Hippocampal formation (tissue), 2 donors: Measurements from ENCODE around the gene SGSH.
"Not testable (repeated sequence)": the region's sequence is repeated elsewhere in the genome, so short reads cannot be mapped to it uniquely, and the experiment has no call there.

Source experiments
- DNase-seq, 2 donors: peaks; one replicate each; lab custom pipeline; 2025; lab: John Stamatoyannopoulos, UW

SGSH gene

DNA sequence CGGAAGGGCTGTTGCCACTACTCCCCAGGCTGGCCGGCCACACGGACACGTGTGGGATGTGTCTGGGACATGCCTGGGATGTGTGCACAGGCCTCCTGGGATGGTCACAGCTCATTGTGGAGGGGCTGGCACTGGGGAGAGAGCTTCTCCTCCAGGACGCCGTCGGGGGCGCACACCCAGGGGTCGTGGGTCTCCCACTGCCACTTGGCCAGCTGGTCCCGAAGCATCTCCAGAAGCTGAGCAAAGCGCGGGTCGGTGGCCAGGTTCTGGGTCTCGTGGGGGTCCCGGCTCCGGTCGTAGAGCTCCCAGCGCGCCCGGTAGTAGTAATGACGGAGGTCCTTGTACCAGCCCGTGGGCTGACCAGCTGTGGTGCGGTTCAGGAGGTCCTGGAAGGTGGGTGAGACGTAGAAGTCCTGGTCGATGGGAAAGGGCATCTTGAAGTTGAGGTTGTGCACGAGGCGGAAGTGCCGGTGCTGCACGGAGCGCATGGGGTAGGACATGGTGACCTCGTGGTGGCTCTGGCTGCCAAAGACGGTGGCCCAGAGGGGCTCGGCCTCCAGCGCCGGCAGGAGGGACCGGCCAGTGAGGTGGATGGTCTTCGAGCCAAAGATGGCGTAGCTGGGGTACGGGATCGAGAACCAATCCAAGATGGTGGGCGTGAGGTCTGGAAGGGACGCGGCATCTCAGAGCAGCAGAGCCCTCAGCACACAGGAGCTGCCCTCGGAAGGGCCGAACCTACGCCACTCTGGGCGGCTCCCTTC is 9.6 kb downstream of the SGSH start:
- DNase-seq = no peak

DNA sequence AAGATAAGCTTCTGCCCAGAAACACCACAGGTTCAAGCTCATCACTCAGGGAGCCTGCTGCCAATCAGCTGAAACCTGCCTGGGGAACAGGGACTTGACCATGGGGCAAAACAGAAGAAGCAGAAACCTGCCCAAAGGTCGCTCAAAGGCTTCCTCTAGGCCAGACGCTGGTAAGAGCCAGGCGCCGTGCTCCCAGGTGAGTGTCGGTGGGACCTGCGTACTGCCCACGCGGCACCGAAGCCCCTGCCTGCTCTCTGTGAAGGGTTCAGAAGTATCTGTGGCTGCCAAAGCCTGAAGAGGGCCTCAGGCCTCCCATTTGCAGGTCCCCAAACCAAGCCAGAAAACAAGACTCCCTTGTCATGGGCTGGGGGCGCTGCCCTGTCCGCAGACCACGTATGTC is 10.4 kb downstream of the SGSH start:
- no peak for DNase-seq

DNA sequence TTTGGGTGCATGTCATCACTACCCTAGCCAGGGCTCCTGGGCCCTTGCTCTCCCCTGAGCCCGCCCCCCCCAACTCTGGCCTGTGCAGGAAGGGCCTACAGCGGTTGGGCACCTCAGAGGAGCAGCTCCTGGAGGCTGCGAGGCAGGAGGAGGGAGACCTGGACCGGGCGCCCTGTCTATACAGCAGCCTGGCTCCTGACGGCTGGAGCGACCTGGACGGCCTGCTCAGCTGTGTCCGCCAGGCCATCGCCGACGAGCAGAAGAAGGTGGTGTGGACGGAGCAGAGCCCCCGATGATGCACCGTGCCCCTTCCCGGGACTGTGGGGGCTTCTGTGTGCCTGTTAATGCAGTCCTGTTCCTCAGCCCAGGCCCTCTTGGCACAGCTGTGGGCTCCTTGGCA is 12.1 kb downstream of the SGSH start:
- DNase-seq = no peak

DNA sequence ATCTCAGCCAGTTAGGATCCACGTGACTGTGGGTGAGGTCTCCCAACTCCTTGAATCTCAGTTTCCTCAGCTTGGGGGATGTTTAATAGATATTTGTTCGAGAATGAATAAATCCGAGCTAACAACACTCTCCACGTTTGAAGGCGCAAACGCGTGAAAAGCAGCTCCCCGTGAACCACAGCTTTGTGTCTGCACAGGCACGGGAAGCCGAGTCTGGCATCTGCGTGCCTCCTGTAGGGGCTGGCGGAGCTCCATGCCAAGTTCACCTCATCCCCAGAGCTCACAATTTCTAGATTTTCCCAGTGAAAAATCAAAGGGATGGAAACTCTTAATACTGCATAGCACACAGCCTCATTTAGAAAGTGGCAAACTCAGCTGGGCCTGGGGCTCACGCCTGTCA is 14.3 kb downstream of the SGSH start:
- no peak for DNase-seq

DNA sequence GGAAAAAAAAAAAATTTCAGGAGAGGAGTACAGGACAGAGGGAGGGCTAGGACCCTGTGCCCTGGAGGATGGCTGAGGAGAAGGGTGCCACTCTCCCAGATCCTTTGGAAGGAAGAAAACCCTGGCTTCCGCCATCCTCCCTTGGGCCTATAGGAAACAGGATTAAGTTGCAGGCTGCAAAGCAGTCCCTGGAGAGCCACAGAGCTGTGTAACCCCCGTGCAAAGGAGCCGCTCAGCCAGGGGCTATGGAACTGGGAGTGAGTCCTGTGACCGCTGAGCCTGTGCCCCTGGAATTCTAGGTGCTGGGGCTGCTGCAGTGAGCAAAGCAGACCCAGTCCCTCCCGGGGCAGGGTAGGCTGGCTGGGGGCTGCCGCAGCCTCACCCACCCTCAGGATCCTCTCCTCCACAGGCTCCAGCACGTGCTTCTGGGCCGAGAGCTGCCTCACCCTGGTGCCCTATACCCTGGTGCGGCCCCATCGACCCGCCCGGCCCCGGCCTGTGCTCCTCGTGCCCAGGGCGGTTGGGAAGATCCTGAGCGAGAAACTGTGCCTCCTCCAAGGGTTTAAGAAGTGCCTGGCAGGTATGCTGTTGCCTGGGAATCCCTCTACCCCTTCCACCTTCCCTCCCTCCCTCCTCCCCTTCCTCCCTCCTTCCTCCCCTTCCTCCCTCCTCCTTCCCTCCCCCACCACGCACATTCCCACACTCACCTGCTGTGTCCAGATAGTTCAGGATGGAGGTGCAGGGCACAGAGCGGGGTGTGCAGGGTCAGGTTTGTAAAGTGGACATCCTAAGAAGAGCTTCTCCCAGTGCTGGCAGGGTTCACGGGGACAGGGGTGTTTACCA is 15.3 kb downstream of the SGSH start:
- DNase-seq = no peak

DNA sequence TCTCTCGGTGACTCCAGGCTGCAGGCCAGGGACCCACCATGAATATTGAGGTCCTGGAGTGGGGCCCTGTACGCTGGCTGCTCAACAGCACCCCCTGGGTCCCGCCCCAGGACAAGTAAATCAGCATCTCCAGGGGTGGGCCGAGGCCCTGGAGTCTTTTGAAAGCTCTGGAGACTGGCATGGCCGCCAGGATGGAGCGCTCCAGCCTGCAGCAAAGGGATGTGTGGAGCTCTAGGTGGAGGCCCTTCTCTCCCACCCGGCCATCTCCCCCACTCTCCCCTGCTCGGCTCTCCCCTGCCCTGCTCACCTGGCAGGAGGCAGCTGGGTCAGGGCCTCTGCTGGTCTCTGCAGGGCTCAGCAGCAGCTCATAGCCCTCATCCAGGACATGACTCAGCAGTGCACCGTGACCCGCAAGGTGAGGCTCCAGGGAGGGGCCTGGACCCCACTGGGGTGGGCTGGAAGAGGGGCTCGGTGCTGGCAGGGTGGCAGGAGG is 16.6 kb downstream of the SGSH start:
- no peak for DNase-seq

DNA sequence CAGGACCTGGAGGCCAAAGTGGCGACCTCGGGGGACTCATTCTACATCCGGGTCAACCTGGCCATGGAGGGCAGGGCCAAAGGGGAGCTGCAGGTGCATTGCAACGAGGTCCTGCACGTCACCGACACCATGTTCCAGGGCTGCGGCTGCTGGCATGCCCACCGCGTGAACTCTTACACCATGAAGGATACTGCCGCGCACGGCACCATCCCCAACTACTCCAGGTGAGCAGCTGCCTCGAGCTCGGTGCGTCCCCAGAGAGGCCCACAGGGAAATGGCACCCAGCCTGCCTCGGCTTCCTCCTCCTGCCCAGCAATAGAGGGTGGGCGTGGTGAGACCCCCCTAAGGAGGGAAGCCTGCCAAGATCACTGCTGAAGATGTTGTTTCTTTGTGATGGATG is 17.9 kb downstream of the SGSH start:
- no peak for DNase-seq

DNA sequence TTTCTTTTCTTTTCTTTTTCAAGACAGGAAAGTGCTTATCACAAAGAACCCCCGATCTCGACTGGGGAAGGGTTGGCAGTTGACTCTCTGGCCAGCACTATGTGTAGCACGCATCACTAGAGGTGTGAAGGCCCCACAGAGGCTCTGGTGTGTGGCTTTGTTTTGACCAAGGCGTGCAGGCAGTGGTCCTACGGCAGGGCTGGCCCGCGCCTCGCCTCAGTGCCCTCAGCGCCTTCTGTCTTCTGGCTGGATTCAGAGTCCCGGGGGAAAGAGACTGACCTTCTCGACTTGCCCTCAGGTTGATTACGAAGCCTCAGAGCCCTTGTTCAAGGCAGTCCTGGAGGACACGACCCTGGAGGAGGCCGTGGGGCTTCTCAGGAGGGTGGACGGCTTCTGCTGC is 18.7 kb downstream of the SGSH start:
- no peak for DNase-seq

DNA sequence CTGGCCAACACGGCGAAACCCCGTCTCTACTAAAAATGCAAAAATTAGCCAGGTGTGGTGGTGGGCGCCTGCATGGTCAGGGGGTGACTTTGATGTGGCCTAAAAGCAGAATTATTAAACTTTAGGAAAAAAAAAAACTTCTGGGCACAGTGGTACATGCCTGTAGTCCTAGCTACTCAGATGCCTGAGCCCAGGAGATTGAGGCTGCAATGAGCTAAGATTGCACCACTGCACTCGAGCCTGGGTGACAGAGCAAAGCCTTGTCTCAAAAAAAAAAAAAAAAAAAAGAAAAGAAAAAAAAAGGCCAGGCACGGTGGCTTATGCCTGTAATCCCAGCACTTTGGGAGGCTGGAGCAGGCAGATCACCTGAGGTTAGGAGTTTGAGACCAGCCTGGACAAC is 20.8 kb downstream of the SGSH start:
- not testable (repeated sequence) for DNase-seq

DNA sequence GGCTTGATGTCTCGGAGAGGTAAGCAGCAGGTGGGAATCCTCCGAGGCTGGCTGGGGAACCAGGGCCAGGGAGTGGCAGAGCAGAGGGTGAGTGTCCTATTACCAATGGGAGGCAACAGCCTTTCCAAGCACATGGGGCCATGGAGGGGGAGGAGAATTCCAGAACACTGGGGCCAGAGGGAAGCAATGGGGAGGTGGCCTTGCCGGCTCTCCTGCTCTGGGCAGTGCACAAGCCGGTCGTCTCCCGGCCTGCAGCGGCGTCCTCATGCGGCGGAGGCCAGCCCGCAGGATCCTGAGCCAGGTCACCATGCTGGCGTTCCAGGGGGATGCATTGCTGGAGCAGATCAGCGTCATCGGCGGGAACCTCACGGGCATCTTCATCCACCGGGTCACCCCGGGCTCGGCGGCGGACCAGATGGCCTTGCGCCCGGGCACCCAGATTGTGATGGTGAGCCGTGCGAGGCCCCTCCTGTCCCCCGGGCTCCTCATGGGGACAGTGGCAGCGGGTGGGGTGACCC is 21.9 kb downstream of the SGSH start:
- no peak for DNase-seq

DNA sequence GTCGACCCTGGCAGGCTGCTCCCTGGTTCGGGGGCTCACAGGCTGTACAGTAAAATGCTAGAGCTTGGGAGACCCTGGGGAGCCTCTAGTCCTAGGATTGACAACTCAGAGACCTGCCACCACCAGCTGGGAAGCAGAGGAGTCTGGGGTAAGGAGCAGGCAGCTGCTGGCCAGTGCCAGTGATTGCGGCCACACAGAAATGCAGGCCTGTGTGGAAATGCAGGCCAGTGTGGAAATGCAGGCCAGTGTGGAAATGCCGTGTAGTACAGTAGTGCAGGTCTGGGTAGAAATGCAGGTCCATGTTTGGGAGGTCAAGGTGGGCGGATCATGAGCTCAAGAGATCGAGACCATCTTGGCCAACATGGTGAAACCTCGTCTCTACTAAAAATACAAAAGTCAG is 23.5 kb downstream of the SGSH start:
- DNase-seq = no peak

DNA sequence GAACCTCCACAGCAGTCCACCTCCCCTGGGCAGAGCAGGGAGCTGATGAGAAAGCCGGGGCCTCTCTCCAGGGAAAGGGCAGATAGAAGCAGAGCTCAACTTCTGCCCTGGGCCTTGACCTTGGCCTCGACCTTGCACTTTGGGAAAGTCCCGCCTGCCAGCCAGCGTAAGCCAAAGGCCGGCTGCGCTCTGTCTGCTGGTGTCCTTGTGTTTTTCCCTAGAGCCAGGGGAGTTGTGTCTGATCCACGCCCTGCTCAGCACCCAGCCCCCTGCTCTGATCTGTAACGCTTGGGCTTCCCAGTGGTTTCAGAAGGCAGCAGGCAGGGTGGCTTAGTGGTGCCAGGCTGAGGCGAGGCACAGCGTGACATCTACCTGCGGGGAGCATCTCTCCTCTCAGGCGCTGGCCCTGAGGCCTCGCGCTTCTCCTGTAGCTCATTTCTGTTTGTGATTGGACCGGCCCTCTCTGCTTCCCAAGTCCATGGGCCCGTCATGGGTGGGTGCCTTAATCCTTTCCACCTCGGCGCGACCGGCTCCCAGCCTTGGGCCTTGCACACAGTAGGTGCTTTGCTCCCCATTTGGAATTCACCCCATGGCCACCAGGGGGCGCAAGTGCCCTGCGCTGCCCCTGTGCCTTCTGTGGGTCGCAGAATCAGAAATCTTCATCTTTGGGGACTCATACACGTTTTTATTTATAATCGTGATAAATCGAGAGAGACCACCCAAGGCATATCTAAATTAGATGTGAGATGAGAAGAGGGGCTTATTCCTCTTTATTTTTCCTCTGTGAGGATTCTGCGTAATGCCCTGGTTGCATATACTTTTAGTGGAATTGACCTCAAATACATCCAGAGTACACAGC is 24.2 kb downstream of the SGSH start:
- DNase-seq = no peak

DNA sequence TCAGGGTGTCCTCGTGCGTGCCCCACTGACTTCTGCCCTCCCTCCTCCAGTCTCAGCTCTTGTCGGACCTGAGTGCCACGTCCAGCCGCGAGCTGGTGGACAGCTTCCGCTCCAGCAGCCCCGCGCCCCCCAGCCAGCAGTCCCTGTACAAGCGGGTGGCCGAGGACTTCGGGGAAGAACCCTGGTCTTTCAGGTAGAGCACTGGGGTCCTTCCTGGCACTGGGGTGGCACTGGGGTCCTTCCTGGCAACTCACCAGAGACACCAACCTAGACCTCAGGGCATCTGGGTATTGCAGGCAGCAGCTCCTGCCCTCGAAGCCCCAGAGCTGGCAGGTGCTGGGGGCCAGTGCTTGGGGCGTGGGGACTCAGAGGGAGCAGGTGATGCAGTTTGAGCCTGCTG is 25.0 kb downstream of the SGSH start:
- DNase-seq = no peak

DNA sequence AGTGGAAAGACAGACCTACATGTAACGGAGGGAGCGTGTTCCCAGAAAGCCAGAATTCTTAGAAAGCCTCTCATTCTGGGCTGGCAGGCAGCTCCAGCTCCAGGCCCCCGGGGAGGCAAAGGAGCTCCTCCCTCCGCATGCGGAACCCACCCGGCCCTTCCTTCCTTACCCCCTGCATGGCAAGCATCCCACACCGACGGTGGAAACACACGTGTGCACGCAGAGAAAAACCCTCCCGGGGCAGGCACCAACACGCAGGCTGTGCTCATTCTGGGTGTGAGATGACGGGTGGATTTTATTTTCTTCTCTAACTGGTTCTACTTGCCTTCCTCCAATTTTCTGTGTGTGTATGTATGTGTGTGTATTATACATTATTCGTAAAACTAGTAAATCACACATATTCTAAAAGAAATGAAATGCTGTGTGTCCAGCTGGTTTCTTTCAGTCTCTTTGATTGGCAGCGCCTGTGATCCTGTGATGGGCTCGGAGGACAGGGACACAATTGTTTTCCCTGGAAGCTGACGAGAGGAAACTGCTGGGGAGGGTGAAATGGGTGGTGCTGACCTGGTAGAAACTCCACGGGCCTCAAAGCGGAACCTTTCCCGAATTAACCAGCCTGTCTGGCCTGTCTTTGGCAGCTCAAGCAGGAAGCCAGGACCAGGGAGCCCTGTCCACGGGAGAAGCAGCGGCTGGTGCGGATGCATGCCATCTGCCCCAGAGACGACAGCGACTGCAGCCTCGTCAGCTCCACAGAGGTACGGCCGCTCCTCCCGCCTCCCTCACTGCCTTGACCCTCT is 28.1 kb downstream of the SGSH start:
- DNase-seq = peak; percentile 23 to 34

DNA sequence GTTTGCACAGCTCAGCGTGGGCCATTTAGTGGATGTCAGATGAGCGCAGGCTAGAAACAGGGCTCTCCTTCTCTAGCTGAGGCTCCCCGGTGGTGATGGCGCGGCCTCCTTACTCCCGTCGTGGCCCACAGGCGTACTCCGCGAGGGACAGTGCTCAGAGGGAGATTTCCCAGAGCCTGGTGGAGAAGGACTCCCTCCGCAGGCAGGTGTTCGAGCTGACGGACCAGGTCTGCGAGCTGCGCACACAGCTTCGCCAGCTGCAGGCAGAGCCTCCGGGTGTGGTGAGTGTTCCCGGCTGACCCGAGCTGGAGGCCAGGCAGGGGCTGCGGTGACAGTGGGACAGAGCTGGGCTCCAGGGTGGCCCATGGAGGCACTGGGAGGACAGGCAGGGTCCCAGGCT is 28.9 kb downstream of the SGSH start:
- DNase-seq = no peak

DNA sequence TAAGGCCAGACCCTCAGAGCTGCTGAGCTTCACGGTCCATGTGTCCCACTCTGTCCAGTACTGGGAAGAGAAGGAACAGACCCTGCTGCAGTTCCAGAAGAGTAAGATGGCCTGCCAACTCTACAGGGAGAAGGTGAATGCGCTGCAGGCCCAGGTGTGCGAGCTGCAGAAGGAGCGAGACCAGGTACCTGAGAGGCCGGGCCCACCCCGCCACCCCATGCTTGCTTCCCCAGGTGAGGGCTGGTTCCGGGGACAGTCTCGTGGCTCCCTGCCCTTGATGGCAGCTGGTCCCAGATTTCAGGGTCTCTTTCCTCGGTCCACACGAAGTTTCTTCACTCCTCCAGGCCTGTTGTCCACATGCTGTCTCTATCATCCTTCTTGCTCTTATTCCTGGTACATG is 29.4 kb downstream of the SGSH start:
- no peak for DNase-seq

DNA sequence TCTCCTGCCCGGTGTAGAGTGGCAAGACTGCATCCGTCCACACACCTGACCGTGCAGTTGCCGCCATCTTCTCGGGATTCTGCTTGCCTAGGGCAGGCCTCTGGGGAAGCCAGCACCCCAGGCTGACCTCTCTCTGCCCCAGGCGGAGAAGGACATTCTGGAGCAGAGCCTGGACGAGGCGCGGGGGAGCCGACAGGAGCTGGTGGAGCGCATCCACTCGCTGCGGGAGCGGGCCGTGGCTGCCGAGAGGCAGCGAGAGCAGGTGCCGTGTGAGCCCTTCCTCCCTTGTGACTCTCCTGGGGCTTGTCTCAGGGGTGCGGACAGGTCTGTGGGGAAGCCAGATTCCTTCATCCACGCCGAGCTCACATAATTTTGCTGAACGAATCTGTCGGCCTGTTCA is 30.5 kb downstream of the SGSH start:
- no peak for DNase-seq

DNA sequence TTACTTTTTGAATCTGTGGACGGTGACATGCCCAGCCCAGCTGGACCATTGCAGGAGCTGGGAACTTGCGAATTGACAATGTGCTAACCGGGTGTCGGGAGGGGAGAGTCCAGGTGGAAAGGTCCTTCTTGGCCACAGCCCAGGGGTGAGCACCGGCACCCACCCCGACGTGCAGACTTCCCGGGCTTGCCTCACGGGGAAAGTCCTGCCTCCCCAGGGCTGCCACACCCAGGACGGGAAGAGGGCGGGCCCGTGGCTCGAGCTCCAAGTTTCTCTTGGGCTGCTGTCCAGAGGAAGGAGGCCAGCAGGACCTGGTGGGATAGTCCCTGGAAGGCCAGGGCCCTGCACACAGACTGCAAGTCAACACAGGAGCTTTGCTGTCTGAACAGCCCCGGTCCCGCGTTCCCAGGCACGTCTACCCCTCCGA is 32.6 kb downstream of the SGSH start:
- DNase-seq = no peak

DNA sequence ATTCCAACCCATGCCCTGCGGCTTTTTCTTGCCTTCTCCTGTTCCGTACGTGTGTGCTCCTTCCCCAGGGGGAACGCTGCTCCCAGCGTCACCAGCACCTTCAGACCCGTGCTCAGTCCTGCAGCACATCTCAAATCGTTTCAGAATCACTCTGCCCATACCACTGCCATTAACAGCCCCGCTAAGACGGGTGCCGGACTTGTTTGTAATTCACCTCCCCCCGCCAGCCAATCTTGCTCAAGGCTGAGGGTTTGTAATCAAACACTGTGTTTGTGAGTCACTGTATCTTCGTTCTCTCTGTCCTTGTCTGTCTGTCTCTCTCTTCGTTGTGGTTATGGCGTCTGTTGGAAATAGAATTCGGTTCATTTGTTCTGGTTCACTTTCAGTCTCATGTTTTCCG is 33.0 kb downstream of the SGSH start:
- DNase-seq = no peak

DNA sequence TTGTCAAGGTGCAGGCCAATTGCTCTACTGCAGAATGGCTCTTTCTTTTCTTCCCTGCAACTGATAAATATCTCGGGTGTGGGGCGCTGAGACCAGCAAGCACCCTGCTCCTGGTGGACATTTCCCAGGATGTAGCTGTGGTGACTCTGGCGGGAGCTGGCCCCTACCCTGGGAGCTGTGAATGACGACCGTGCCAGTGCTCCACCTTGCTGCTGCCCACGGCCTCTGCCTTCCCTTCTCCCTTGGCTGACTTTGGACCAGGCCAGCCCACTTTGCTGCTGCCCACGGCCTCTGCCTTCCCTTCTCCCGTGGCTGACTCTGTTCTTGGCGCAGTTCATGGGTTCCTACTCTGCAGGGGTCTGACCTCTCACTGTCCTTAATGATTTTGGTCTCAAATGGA is 34.2 kb downstream of the SGSH start:
- DNase-seq = no peak

DNA sequence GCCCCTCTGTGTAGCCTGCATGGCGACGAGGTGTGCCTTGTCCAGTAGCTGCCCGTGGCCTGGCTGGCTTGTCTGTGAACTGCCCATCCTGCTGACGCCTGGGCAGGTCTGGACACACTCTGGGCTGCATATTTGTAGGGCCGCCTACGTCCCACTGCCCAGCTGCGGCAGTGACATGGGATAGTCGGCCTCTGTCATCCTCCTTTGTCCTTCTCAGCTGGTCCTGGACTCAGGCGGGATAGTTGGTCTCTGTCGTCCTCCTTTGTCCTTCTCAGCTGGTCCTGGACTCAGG is 35.8 kb downstream of the SGSH start:
- no peak for DNase-seq
